SK-N-SH treated with all-trans-retinoic acid at 6 μM for 48 hours (cell line): ENCODE results near the gene MAGEA11.

Experiments used
- ATAC-seq: fragments of 200-7000 bp; cut with Tn5 transposase; 3 replicates; pipeline ENCODE4 v1.9.1; 2020; ENCODE audit warnings: mild to moderate bottlenecking, moderate library complexity
- ARNTL ChIP-seq: fragments of 450-650 bp; formaldehyde crosslinking; IDR thresholded peaks from 2 replicates; pipeline ENCODE4 v1.5.0; 2020; ENCODE audit warnings: low read depth, mild to moderate bottlenecking, moderate library complexity, borderline replicate concordance
- BACH2 ChIP-seq: fragments of 250-450 bp; sonication (Bioruptor Pico); IDR thresholded peaks from 2 replicates; pipeline ENCODE4 v1.9.0; 2021; ENCODE audit warnings: mild to moderate bottlenecking, borderline replicate concordance
- CREB5 ChIP-seq: fragments of 250-450 bp; sonication (Bioruptor Pico); IDR thresholded peaks from 2 replicates; pipeline ENCODE4 v1.5.1; 2020; ENCODE audit warnings: low read depth, mild to moderate bottlenecking, moderate library complexity
- CSDC2 ChIP-seq: fragments of 250-450 bp; sonication (Bioruptor Pico); IDR thresholded peaks from 2 replicates; pipeline ENCODE4 v1.5.0; 2020; ENCODE audit warnings: mild to moderate bottlenecking, moderate library complexity
- CSRNP3 ChIP-seq: fragments of 250-450 bp; sonication (Bioruptor Pico); IDR thresholded peaks from 2 replicates; pipeline ENCODE4 v1.5.1; 2021; ENCODE audit warnings: mild to moderate bottlenecking, moderate library complexity
- ESRRG ChIP-seq: fragments of 250-450 bp; sonication (Bioruptor Pico); IDR thresholded peaks from 2 replicates; pipeline ENCODE4 v1.6.1; 2021; ENCODE audit warnings: mild to moderate bottlenecking
- GLIS3 ChIP-seq: fragments of 250-450 bp; sonication (Bioruptor Pico); IDR thresholded peaks from 2 replicates; pipeline ENCODE4 v1.5.0; 2020; ENCODE audit warnings: mild to moderate bottlenecking, moderate library complexity
- ISL1 ChIP-seq: fragments of 250-450 bp; sonication (Bioruptor Pico); IDR thresholded peaks from 2 replicates; pipeline ENCODE4 v2.1.2; 2022; ENCODE audit warnings: mild to moderate bottlenecking, moderate library complexity
- OSR1 ChIP-seq: fragments of 250-450 bp; sonication (Bioruptor Pico); IDR thresholded peaks from 2 replicates; pipeline ENCODE4 v1.8.0; 2022; ENCODE audit warnings: moderate library complexity, mild to moderate bottlenecking, inconsistent platforms
- PATZ1 ChIP-seq: fragments of 250-450 bp; sonication (Bioruptor Pico); IDR thresholded peaks from 2 replicates; pipeline ENCODE4 v1.8.0; 2020; ENCODE audit warnings: mild to moderate bottlenecking, moderate library complexity, borderline replicate concordance
- PPARA ChIP-seq: fragments of 250-450 bp; sonication (Bioruptor Pico); IDR thresholded peaks from 2 replicates; pipeline ENCODE4 v1.5.0; 2020; ENCODE audit warnings: mild to moderate bottlenecking, borderline replicate concordance
- RARB ChIP-seq: fragments of 250-450 bp; sonication (Bioruptor Pico); IDR thresholded peaks from 2 replicates; pipeline ENCODE4 v1.8.0; 2021; ENCODE audit warnings: mild to moderate bottlenecking, moderate library complexity
- SNAI2 ChIP-seq: fragments of 250-450 bp; sonication (Bioruptor Pico); IDR thresholded peaks from 2 replicates; pipeline ENCODE4 v1.5.0; 2020; ENCODE audit warnings: mild to moderate bottlenecking, moderate library complexity
- TCF4 ChIP-seq: fragments of 250-450 bp; sonication (Bioruptor Pico); IDR thresholded peaks from 2 replicates; pipeline ENCODE4 v1.8.0; 2021; ENCODE audit warnings: mild to moderate bottlenecking, moderate library complexity, borderline replicate concordance
- TOX ChIP-seq: fragments of 250-450 bp; sonication (Bioruptor Pico); IDR thresholded peaks from 2 replicates; pipeline ENCODE4 v1.8.0; 2021; ENCODE audit warnings: mild to moderate bottlenecking, moderate library complexity, borderline replicate concordance
- TSHZ2 ChIP-seq: fragments of 250-450 bp; sonication (Bioruptor Pico); IDR thresholded peaks from 2 replicates; pipeline ENCODE4 v1.5.0; 2020; ENCODE audit warnings: mild to moderate bottlenecking, moderate library complexity
- ZC3H10 ChIP-seq: fragments of 250-450 bp; sonication (Bioruptor Pico); IDR thresholded peaks from 2 replicates; pipeline ENCODE4 v1.5.1; 2021; ENCODE audit warnings: mild to moderate bottlenecking, moderate library complexity
- ZFP3 ChIP-seq: fragments of 250-450 bp; sonication (Bioruptor Pico); IDR thresholded peaks from 2 replicates; pipeline ENCODE4 v1.5.0; 2020; ENCODE audit warnings: mild to moderate bottlenecking, moderate library complexity
- ZFP30 ChIP-seq: fragments of 450-650 bp; formaldehyde crosslinking; IDR thresholded peaks from 2 replicates; pipeline ENCODE4 v1.5.0; 2022; ENCODE audit warnings: mild to moderate bottlenecking, moderate library complexity
- ZNF565 ChIP-seq: fragments of 450-650 bp; formaldehyde crosslinking; conservative IDR thresholded peaks from 2 replicates; pipeline ENCODE4 v1.5.0; 2020; ENCODE audit warnings: low read depth, mild to moderate bottlenecking, moderate library complexity
- ZNF70 ChIP-seq: fragments of 450-650 bp; formaldehyde crosslinking; IDR thresholded peaks from 2 replicates; pipeline ENCODE4 v1.5.0; 2020; ENCODE audit warnings: mild to moderate bottlenecking, moderate library complexity
- ZNF8 ChIP-seq: fragments of 450-650 bp; formaldehyde crosslinking; IDR thresholded peaks from 2 replicates; pipeline ENCODE4 v1.5.0; 2020; ENCODE audit warnings: mild to moderate bottlenecking, moderate library complexity
- TF ChIP-seq, protein P1 (sequence below): fragments of 250-450 bp; sonication (Bioruptor Pico); IDR thresholded peaks from 2 replicates; pipeline ENCODE4 v1.8.0; 2021; ENCODE audit warnings: low read depth, mild to moderate bottlenecking, moderate library complexity, borderline replicate concordance

MAGEA11 gene

DNA sequence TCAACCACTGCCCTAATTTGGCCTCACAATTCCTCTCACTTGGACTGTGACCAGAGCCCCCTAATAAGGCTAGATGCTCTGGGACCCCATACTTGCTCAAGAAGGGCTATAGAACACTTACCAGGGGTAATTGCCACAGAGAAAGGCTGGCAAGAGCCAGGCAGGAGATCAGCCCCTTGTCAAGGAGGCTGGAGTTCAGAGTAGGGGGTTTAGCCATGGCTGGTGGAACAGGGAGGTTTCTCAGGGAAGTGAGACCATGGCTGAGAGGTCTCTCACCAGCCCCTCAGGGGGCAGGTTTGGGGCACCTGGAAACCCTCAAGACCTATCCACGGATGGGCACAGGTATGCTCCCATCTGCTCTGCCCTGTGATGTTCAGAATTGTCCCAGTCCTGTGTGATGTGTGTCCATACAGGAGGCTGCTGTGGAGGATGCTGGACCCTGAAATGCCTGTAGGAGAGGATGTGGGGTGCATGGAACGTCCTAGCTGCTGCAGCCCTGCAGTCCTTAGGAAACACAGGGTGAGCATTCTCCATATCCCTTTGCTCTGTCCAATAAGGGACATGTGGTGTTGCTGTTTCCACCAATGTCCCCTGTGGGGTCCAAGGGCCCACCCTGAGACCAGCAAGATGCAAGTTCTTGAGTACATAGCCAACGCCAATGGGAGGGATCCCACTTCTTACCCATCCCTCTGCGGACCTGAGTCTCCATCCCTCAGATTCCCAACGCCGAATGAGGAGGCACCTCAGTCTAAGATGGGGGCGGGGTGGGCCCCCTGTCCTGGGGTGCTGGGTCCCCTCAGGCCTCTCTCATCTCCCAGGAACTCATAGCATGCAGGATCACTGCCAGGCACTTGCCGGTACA is 45.6 kb downstream of the MAGEA11 start:
- no peak for ATAC-seq
- TF ChIP-seq CSRNP3 (CRISPR knock-in tag) (no peak), ZNF8 (CRISPR knock-in tag) (no peak), TSHZ2 (CRISPR knock-in tag) (no peak), SNAI2 (CRISPR knock-in tag) (no peak), ZC3H10 (CRISPR knock-in tag) (no peak), PPARA (CRISPR knock-in tag) (no peak), RARB (CRISPR knock-in tag) (no peak), ISL1 (CRISPR knock-in tag) (no peak), CREB5 (CRISPR knock-in tag) (no peak), ESRRG (CRISPR knock-in tag) (no peak), ARNTL (CRISPR knock-in tag) (no peak), CSDC2 (CRISPR knock-in tag) (no peak), PATZ1 (no peak), ZFP3 (CRISPR knock-in tag) (no peak)
- TF ChIP-seq, protein P1, sequence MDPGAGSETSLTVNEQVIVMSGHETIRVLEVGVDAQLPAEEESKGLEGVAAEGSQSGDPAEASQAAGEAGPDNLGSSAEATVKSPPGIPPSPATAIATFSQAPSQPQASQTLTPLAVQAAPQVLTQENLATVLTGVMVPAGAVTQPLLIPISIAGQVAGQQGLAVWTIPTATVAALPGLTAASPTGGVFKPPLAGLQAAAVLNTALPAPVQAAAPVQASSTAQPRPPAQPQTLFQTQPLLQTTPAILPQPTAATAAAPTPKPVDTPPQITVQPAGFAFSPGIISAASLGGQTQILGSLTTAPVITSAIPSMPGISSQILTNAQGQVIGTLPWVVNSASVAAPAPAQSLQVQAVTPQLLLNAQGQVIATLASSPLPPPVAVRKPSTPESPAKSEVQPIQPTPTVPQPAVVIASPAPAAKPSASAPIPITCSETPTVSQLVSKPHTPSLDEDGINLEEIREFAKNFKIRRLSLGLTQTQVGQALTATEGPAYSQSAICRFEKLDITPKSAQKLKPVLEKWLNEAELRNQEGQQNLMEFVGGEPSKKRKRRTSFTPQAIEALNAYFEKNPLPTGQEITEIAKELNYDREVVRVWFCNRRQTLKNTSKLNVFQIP (CRISPR knock-in tag), result no peak

- ATAC-seq, result no peak
- no peak for TF ChIP-seq OSR1 (CRISPR knock-in tag)
- TF ChIP-seq GLIS3 (CRISPR knock-in tag), result no peak
- no peak for TF ChIP-seq CREB5 (CRISPR knock-in tag)
- no peak for TF ChIP-seq ESRRG (CRISPR knock-in tag)
- no peak for TF ChIP-seq ARNTL (CRISPR knock-in tag)
- TF ChIP-seq TOX (CRISPR knock-in tag), result no peak
- no peak for TF ChIP-seq PATZ1
- no peak for TF ChIP-seq ZNF565
- TF ChIP-seq TCF4 (CRISPR knock-in tag), result no peak
- no peak for TF ChIP-seq PPARA (CRISPR knock-in tag)
- TF ChIP-seq CSRNP3 (CRISPR knock-in tag), result no peak
- no peak for TF ChIP-seq ZNF8 (CRISPR knock-in tag)
- no peak for TF ChIP-seq ZNF70 (CRISPR knock-in tag)
- TF ChIP-seq BACH2 (CRISPR knock-in tag), result no peak
- TF ChIP-seq ZFP3 (CRISPR knock-in tag), result no peak
- no peak for TF ChIP-seq RARB (CRISPR knock-in tag)
- TF ChIP-seq ISL1 (CRISPR knock-in tag), result no peak
- TF ChIP-seq ZFP30 (CRISPR knock-in tag), result no peak
Observed at GRCh38 chrX:149758068-149758714, 46.3 kb downstream of the MAGEA11 start.
